LNCaP clone FGC (cell line): Measurements from ENCODE around the gene CALR.
A peak's percentile ranks its signal among the peaks of the same experiment; 100 is the strongest.

Experiments used
- DNase-seq: peaks from one replicate; pipeline ENCODE4 v3.0.0-alpha.2; 2011; ENCODE audit warnings: low read depth
- H3K4me3 ChIP-seq: 2 replicates; pipeline ENCODE4 v1.5.1; 2011; ENCODE audit warnings: mild to moderate bottlenecking, low read depth, low read length, control low read depth
- CTCF ChIP-seq: IDR thresholded peaks from 2 replicates; pipeline ENCODE4 v1.5.1; 2012; ENCODE audit warnings: mild to moderate bottlenecking; ENCODE audit not compliant: control insufficient read depth, insufficient read depth; ENCODE audit errors: extremely low read depth

The CALR gene

GRCh38 chr19:12991296-12991695 lies 52.9 kb downstream of the CALR start:
- DNase-seq, result peak; percentile 94
- TF ChIP-seq CTCF, result no peak
- no peak overlapping the region for H3K4me3 ChIP-seq

- no peak for DNase-seq
- TF ChIP-seq CTCF, result no peak
- H3K4me3 ChIP-seq, result no peak overlapping the region
These were observed 54.3 kb downstream of the CALR start for GRCh38 chr19:12992729-12993128.

- TF ChIP-seq CTCF, result no peak
- H3K4me3 ChIP-seq, result no peak overlapping the region
- no peak for DNase-seq
These were observed 55.2 kb downstream of the CALR start for GRCh38 chr19:12993562-12993961.
